Glomerular visceral epithelial cell (primary cell): ENCODE measurements around the gene SAP30BP.

Experiments used
- DNase-seq: peaks from one replicate; pipeline ENCODE4 v3.0.0-alpha.2; 2016; ENCODE audit errors: extremely low spot score

Gene SAP30BP

DNA sequence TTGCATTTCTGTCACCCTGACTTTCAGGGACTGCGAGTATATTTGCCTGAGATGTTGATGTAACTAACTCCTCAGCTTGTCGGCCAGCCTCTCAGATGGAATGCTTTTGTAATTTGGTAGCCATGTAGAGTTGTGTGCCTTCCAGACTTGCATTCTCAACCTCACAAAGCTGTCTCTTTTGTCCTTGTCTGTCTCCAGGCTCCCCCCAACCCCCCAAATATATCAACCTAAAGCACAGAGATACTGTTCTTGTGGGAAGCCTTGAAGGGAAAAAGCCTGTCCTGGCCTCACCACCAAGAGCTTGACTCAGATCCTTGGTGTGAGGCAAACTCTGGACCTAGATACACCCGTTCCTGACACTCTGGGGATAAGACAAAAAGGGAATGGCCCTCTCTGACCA lies 18.4 kb downstream of the SAP30BP start:
- DNase-seq, result no peak

DNA sequence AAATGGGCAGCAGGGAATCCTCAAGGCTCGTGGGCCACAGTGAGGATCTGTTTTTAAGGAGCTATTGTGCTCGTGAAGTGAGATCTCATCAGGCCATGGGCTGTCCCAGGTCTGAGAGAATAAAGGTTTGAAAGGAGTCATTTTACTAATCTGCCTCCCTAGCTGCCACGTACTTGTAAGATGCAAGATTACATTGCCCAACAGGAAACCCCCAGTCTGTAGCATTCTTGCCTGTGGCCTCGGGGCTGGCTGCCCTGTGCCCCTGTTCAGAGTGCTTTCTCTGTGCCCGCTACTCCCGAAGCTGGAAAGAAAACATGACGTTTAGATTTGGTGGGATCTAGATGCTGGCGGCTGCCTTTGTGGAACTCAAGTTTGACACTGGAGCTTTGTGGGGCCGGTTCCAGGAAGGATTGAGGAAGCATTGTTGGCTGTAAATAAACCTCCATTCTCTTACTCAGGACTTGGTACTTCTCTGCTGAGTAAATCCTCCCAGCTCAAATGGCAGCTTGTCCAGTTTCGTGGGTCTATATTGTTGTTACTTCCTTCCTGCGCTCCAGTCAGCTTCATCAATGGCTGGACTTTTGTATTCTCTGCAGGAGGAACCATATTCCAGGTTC lies 21.2 kb downstream of the SAP30BP start:
- no peak for DNase-seq

DNA sequence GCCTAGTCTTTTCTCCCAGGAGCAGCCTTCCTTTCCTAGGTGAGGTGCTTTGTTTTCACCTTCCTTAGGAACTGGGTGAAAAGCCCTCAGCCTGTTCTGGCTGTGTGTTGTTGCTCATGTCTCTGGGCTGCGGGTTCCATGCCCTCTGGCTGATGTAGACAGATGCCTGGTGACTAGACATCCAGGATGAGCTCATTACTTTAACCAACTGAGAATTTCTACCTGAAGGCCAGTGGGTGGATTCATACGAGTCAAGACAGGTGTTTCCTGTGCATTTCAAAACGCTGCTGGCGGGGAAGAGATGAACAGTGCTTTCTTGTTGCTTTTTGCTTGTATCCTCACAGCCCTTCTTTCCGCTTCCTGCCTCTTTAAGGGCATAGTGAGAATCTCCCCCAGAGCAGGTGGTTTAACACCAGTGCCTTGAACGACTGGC lies 22.3 kb downstream of the SAP30BP start:
- DNase-seq, result no peak

DNA sequence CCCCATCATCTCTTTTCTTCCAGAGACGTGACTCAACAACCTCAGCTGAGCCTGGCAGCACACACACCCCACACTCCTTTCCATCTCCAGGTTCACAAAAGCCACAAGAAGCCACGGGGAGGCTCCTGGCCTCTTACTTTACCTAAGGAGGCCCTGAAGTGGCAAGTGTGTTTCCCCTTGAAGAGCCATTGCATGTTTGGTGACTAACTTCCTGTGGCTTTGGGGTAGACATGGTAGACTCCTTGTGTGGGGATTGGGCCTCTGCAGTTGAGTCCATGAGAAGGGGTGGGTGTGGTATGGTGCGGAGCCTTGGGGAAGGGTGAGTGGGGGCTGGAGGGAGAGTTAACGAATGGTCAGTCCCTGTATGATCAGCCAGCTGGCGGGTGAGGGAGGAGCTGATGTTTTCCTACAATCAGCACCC lies 24.2 kb downstream of the SAP30BP start:
- DNase-seq, result peak; percentile 93

DNA sequence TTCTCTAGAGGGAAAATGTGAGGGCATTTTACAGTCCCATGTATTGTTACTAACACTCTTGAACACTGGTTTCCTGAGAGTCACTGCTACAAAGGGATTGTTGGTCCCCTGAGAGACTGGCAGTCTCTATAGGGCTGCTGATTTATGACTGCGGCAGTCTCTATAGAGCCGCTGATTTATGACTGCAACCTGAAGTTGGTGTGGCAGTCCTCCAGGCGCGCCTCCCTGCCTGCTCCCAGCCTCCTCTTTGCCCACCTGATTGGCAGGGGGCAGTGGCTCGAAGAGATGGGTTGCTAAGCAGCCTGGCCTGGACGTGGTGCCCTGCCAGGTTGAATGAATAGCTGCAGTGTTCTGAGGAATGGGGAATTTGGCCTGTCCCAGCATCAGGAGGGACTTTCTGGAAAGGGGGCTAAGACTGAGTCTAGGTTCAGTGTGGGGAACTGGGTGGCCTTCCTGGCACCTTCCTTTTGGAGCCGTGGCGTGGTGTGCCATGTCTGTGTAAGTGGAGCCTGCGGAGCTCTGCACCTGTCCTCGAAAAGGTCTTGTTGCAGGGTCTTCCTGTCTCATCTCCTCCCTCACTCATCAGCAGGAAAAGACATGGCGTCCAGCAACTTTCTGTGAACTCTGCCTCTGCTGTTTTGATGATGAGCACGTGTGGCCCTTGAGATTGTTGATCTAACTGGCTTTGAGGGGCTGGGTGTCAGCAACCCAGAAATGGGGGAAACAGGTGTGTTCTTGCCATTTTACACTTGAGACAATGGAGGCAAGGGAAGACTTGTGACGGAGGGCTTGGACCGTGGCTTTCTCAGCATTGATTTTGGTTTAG lies 24.9 kb downstream of the SAP30BP start:
- DNase-seq, result no peak

DNA sequence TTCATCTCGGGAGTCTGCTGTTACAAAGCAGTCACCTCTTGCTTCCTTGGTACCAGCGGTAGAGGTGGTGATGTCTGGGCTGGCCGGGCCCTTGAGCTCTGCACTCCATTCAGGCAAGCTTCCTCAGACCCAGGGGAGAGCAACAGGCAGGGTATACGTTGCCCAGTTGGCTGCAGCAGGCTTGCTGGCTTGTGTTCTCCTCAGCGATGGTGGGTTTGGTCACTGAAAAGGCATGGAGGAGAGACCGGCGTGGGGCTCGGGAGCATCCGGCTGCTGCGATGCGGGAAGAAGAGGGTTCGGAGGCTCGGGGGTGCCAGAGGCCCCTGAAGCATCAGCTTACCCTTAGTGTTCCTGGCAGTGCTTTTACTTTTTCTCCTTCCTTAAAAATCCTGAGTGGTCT lies 25.8 kb downstream of the SAP30BP start:
- no peak for DNase-seq

DNA sequence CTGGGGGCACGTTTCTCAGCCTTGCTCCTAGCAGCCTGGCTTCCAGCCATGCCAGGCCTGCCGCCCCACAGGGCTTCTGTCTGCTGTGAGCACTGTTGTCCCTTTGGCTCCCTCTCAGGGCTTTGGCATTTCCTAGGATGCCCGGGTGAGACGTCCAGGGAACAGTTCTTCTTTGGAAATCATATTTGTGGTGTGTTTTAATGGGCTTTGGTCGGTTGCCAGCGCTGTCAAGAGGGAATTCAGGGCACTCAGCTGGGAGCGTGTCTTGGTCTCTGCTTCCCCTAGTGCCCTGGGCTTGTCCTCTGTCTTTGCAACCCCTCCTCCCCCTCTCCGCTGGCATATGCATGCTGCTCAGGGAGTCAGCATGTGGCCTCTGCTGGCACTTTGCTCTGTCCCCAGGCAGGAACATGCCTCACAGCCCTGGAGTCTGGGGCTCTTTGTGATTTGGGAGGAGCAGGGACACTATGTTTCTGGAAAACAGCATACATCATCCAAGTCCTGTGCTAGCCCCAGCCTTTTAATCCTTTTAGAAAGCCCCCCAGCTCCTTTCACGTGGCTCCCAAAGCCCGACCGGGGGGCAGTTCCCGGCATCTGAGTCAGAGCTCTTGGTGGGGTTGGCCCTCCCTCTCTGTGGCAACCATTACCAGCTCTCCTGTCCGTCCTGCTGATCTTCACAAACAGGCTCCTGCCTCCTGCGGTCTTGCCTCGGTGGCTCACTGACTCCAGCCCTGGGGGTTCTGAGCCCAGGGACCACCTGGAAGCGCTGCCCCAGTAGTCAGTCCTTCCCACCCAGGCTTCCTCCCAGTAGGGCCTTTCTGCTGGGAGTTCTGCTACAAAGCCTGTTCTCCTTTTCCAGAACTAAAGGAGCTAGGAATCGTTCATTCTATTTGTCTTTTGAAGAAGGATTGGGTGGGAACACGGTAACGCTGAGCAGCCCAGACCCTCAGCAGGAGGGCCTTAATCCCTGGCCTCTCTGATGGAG lies 26.7 kb downstream of the SAP30BP start:
- peak; percentile 99 for DNase-seq

DNA sequence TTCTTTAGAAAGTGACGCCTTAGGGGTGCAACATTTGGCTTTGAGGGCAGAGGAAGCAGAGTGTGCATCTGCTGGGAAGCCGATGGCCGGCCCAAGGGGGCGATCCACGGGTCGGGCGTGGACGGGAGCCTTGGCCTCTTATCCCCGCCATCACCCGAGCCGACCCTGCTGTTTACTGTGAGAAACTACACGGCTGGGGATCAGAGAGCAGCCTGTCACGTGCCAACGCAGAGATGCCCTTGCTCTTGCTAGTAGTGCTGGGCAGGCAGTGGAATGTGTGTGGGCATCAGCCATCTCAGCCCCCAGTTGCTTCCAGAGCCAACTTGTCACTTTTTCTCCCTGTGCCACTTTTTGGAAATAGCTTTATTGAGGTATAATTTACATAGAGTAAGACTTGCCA lies 27.4 kb downstream of the SAP30BP start:
- DNase-seq, result no peak

DNA sequence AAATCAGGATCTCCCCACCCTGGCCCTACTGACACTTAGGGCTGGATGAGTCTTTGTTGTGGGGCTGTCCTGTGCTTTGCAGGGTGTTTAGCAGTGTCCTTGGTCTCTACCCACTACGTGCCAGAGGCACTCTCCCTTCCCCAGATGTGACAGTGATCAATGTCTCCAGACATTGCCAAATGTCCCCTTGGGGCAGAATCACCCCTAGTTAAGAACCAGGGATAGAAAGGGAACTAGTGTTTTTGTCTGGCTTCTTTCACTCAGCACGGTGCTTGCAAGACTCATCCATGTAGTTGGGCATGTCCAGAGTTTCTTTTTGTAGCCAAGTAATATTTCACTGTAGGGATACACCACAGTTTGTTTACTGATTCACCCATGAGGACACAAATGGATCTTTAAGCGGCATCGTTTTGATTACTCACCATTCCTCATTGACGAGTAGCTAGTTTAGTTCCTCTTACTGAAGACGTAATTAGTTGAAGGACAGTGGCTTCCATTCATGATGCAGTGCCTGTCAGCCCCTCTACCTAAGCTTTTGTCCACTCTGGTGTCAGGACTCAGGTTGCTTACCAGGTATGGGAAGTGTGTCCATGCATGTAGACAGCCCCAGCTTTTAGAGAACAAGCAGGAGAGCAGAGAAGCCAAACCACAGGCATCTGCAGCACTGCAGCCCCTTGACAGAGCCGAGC lies 28.1 kb downstream of the SAP30BP start:
- no peak for DNase-seq

DNA sequence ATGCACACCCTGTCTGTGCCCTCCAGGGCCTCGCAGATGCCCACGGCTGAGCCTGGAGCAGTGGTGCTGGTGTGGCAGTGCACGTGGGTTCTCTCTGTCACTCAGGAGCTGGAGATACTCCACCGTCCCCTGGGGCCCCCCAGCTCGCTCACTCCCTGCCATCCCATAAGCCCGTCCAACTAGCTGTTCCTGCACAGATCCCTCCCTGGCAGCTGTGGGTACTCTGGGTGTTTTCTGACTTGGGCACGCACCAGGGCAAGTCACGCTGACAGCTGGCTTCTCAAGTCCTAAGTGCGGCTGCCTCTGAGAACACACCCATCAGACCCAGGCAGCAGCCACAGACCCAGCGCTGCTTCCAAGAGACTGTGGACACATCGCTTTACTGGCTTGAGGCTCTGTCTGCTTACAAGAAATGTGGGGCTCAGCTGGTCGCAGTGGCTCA lies 28.7 kb downstream of the SAP30BP start:
- DNase-seq, result no peak

DNA sequence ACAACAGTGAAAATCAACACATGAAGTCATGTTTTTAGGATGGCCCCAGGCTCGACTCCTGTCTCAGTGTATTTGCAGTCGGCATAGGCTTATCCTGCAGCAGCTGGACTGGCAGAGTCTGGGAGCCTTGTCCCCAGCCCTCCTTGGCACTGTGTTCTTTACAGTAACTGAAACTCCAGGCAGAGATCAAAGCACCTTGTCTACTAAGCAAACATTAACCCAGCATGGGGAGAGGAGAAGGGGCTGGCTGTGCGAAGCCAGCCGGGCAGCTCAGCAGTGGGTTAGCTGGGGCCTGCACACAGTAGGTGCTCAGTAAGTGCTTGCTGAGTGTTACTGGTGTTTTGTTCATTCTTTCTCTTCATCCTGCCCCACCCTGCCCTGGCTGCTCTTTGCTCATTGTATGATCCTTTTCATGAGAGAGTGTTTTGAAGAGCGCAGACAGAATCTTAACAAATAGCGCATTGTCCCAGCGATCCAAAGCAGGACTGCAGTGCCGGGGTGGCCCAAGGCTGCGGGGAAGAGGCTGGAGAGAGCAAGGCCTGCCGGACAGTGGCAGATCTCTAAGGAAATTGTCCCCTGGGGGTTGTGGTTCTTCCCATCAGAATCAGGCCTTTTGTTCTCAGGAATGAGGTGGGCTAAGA lies 30.6 kb downstream of the SAP30BP start:
- DNase-seq, result no peak

DNA sequence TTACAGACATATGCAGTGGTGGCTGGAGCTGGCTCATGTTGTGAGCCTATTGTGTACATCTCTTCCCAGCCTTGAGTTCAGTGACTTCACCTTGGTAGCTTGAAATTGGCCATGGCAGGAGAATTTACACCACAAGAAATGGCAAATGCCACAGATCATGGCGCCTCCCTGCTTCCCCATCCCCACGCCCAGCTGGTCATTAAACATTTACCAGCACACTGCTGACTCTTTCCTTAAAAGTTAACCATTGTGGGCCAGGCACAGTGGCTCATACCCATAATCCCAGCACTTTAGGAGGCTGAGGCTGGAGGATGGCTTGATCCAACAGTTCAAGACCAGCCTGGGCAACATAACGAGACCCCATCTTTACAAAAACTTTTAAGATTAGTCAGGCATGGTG lies 31.5 kb downstream of the SAP30BP start:
- DNase-seq, result peak; percentile 51

DNA sequence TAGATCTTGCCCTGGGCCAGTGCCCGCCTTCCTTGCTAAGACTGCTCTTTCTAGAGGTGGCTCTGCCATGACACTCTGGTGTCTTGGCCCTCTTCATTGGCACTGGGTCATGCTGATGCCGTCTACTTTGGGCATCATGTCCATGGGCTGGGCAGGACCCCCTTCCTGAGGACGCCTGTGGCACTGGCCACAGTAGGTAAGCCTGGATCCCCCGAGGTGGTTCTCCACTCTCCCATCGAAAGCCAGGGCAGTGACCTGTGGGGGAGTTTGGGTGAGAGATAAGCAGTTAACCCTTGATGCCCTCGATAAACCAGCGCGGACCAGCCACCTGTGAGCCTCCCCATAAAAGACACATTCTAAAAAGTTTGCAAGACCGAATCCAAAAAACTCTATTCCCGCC lies 34.1 kb downstream of the SAP30BP start:
- no peak for DNase-seq

DNA sequence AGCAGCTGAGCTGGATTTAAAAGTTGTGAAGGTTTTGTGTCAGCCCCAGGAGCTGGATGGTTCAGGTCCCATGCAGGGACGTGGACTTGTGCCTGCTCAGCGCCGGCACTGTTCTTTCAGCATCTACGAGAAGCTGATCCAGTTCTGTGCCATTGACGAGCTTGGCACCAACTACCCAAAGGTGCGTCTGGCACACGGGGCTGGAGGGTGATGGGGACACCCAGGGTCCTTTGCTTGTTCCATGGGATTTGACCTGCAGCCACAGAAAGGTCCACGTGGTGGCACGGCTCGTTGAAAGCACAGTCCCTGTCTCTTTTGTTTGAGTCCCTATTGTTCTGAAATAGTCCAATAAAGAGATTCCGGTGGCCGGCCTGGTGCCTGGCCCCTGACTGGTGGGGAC lies 36.1 kb downstream of the SAP30BP start:
- no peak for DNase-seq

DNA sequence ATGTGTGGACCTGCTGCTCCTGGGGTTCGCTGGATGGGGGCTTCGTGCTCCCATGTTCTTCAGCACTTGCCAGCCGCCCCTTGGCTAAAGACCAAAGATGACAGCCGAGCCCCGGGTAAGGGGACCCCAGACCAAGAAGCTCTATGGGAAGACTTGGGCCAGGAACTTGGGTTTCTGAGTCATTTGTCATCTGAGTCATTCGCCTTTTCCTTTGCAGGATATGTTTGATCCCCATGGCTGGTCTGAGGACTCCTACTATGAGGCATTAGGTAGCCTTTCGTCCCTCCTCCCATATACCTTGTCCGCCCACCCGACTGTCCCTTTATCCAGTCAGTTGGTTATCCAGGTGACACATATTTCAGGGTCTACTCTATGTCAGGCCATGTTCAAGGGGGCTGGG lies 36.5 kb downstream of the SAP30BP start:
- no peak for DNase-seq

DNA sequence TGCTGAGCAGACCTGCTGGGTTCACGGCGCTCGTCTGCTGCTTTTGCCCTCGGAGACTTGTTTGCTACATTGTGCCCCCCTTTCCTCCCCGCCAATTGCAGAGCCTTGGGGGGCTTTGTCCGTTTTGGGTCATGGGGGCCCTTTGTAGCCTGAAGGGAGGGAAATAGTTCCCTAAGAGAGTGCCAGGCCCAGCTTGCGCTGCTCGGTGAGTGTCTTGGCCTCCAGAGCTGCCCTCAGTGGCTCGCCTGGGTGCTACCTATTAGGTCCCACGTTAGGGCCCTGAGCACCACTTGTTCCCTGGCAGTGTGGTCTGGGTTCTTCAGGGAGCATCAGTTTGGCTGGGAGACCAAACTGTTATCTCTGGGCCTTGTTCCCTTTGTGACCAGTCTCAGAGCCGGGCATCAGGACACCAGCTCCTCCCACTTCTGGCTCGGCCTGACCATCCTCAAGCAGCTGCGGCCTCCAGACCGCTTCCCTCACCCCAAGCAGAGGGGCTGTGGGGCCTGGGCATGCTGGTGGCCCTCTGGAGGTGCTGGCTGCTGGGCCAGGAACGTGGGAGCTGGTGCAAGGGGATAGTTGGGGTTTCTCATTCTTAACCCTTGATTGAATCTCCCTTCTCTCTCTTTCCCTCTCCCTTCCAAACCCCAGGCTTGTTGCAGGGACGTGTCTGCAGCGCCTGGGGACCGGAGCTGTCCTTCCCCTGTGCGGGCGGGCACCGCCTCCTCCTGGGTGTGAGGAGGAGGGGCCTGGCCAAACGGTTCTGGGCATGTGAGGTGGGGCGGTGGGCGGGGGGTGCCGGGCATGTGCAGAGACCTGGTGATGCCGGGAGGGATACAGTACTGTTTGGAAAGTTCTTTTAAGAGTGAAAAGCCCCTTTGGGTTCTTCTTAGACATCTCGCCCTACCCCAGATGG lies 38.1 kb downstream of the SAP30BP start:
- DNase-seq, result no peak

DNA sequence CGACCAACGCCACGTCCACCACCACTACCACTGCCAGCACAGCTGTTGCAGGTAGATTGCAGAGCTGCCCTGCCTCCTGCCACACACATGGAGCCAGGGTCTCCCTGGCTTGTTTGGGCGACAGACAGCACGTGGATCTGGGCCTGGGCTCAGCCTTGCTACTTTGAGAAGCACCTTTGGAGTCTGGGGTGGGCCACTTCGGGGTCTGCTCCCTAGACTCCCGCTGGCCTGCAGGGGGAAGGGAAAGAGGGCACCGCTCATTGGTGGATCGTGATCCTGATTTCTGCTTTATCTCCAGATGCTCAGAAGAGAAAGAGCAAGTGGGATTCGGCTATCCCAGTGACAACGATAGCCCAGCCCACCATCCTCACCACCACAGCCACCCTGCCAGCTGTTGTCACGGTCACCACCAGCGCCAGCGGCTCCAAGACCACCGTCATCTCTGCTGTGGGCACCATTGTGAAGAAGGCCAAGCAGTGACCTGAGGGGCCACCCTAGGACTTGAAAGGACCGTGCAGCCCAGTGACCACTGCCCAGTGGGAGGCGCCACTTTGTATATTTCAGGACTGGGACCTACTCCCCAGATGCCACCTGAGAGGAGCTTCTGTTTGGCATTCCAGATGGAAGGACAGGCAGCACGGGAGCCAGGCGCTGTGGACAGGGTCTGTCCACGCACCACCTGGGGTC lies 39.0 kb downstream of the SAP30BP start:
- no peak for DNase-seq

DNA sequence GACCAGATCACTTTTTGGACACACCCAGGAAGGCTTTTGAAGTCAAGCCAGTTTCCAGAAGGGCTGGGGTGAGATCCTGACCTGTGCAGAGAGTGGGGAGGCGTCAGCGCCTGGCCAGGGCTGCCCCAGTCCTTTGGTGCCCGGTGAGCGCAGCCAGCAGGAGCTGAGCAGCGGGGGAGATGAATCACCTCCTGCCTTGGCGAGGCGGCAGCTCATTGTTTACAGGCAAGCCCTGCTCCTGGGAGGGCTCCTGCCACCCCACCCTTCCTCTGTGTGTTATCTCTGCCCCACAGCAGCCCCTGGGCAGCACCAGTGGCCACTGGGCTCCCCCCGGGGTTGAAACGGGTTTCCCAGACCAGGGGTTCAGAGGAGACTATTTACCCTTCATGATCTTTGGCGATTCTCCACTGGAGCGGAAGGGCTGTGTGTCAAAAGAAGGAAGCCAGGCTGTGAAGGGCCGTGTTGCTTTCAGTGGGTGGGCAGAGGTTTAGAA lies 40.0 kb downstream of the SAP30BP start:
- DNase-seq, result peak; percentile 72

DNA sequence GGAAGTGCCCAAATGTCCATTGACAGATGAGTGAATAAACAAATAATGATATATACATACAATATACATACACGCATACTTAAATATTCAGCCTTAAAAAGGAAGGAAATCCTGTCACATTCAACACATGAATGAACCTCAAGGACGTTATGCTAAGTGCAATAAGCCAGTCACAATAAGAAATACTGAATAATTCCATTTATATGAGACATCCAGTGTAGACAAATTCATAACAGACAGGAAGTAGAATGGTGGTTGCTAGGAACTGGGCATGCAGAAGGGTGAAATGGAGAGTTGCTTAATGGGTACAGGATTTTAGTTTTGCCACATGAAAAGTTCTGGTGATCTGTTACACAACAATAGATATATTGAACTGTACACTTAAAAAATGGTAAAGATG lies 45.3 kb downstream of the SAP30BP start:
- DNase-seq, result no peak
